ENCODE measurements around the gene ATXN7L1. TPM values are rescaled to one million over a fixed set of nuclear protein-coding genes. Genes with fewer than 3 reads are reported as not detected.

Gene ATXN7L1
- total and polyA plus RNA-seq, 2 of the 4 experiments (the other 2 are of a cell fraction): 3.5 to 4.3 TPM

- H3K4me1 ChIP-seq (ENCODE audit: control insufficient read depth, insufficient read depth, low read length): peaks cover 27% of the 10 kb centered on the region
- H3K18ac ChIP-seq (ENCODE audit: low read depth, low read length): peak overlapping the region; percentile 59
- H3K9me3 ChIP-seq (ENCODE audit: control insufficient read depth, insufficient read depth, low read length): no peaks in the 10 kb centered on the region
- peak; percentile 54 for ATAC-seq (ENCODE audit: low read depth)
- H3K23ac ChIP-seq (ENCODE audit: low read depth, low read length): peak overlapping the region; percentile 60
- no peaks in the 10 kb centered on the region for H4K20me1 ChIP-seq (ENCODE audit: insufficient read depth, low read length)
- H2BK20ac ChIP-seq (ENCODE audit: low read depth, low read length): peak overlapping the region; percentile 65
- peak overlapping the region; percentile 76 for H3K4ac ChIP-seq (ENCODE audit: low read depth, low read length)
- 62% methylated on average over 2 of the region's 9 CpGs; no CpG with 5 or more reads in 1 of the 2 experiments for WGBS, 2 experiments (ENCODE audit: extremely low coverage in 2 of 2, insufficient read length in 1 of 2)
- H3K56ac ChIP-seq (ENCODE audit: extremely low read depth, insufficient read depth, low read length): no peak overlapping the region
- no peaks in the 10 kb centered on the region for H3K27me3 ChIP-seq (ENCODE audit: control insufficient read depth, insufficient read depth, low read length)
- no peak for TF ChIP-seq MXI1 (IDR thresholded peaks at IDR 0.05; ENCODE audit: borderline replicate concordance, low read depth, low read length)
- TF ChIP-seq RFX5 (IDR thresholded peaks at IDR 0.05; ENCODE audit: low read depth, low read length): no peak
- no peak for TF ChIP-seq ELK1 (IDR thresholded peaks at IDR 0.05; ENCODE audit: borderline replicate concordance, low read depth, low read length)
- TF ChIP-seq NFE2L2 (IDR thresholded peaks at IDR 0.05; ENCODE audit: low read depth, low read length): no peak
- no peak for TF ChIP-seq MAFK (IDR thresholded peaks at IDR 0.05; ENCODE audit: low read depth, low read length)
- no peak for TF ChIP-seq POLR2A (IDR thresholded peaks at IDR 0.05; ENCODE audit: low read depth, low read length)
- TF ChIP-seq SMC3 (IDR thresholded peaks at IDR 0.05; ENCODE audit: low read depth, low read length): no peak
- no peak for TF ChIP-seq RCOR1 (IDR thresholded peaks at IDR 0.05; ENCODE audit: insufficient replicate concordance, low read length)
- no peak for TF ChIP-seq MAZ (IDR thresholded peaks at IDR 0.05; ENCODE audit: borderline replicate concordance, low read depth, low read length)
- TF ChIP-seq CHD1 (IDR thresholded peaks at IDR 0.05; ENCODE audit: low read depth, low read length): no peak
- TF ChIP-seq BHLHE40 (IDR thresholded peaks at IDR 0.05; ENCODE audit: low read depth, low read length): no peak
- BruUV-seq (replicated peaks): no TSS peak
- H2AK9ac ChIP-seq (replicated peaks; ENCODE audit: low read depth, low read length, poor library complexity): no peak overlapping the region
- H3K36me3 ChIP-seq (ENCODE audit: control insufficient read depth, insufficient read depth, low read length): no peaks in the 10 kb centered on the region
- peak overlapping the region; percentile 83; the same call in 1 of the 2 replicates for H2AK5ac ChIP-seq (ENCODE audit: low read depth, low read length)
- H4K91ac ChIP-seq (ENCODE audit: insufficient read depth, low read depth, low read length): peak overlapping the region; percentile 29; the same call in 1 of the 2 replicates
- H2BK15ac ChIP-seq (ENCODE audit: low read depth, low read length): 0 out of 3 replicates have a peak overlapping the region, but pooled peaks have one; percentile 15
- H3K9me1 ChIP-seq (ENCODE audit: insufficient read depth, low read length): peaks cover 11% of the 10 kb centered on the region; the same call in 1 of the 2 replicates
- H3K79me1 ChIP-seq (ENCODE audit: low read depth in 1 of 2, low read length in 2 of 2): peaks cover 7 to 18% of the 10 kb centered on the region in 2 experiments; a peak in 2 of 4 replicates
- H4K8ac ChIP-seq (ENCODE audit: low read depth in 2 of 2, low read length in 2 of 2): peak overlapping the region in 1 of 2 experiments; percentile 68; a peak in 1 of 4 replicates
- dilution Hi-C loops (cut with HindIII; ENCODE audit: low sequenced_read_pairs, unreplicated experiment) (no loop called here), intact Hi-C loops (cut with micrococcal nuclease) (no loop called here), in situ Hi-C loops (cut with MboI; ENCODE audit: low sequenced_read_pairs) (loop anchor here (5.0 to 10.0 kb wide), 3 partner anchors 105 to 272 kb away; partner anchors contain the start of gene ATXN7L1)
- peak; percentile 51 for DNase-seq
- ChIA-PET POLR2A (ENCODE audit: unreplicated experiment) (interaction anchor here (0.5 to 0.7 kb wide), 2 partner anchors 76 to 258 kb away, joined by 4 to 5 read pairs; no protein-coding TSS in a partner anchor), CTCF (interaction anchor here (0.9 to 1.1 kb wide), 2 partner anchors 9 to 36 kb away, joined by 3 to 4 read pairs; no protein-coding TSS in a partner anchor)
- H3K4me3 ChIP-seq (ENCODE audit: insufficient read depth, low read depth, low read length): no peak overlapping the region
- H2BK120ac ChIP-seq (ENCODE audit: low read depth, low read length): peak overlapping the region; percentile 81
- H3K14ac ChIP-seq (replicated peaks; ENCODE audit: low read depth, low read length): peak overlapping the region; percentile 77
- peak overlapping the region; percentile 63; the same call in 1 of the 2 replicates for H3K4me2 ChIP-seq (ENCODE audit: low read depth, low read length)
- H2BK5ac ChIP-seq (ENCODE audit: low read depth, low read length, poor library complexity, severe bottlenecking): peak overlapping the region; percentile 44
- no peak overlapping the region for H3K9ac ChIP-seq (ENCODE audit: low read depth, low read length)
- peak overlapping the region; percentile 13 for H4K5ac ChIP-seq (ENCODE audit: low read depth, low read length)
- H2AFZ ChIP-seq (replicated peaks; ENCODE audit: low read length, poor library complexity): peak overlapping the region; percentile 4
- peak overlapping the region; percentile 71; the same call in 1 of the 2 replicates for H3K27ac ChIP-seq (ENCODE audit: insufficient read depth, low read length)
Measured at GRCh38 chr7:105769901-105770628, 106.3 kb downstream of the ATXN7L1 start.

Data from IMR-90 (cell line).